Measurements from ENCODE around the gene CACHD1. TPM values are rescaled to one million over a fixed set of nuclear protein-coding genes. Genes with fewer than 3 reads are reported as not detected.
A peak's percentile ranks its signal among the peaks of the same experiment; 100 is the strongest.

CACHD1 gene
- total and polyA plus RNA-seq, 2 of the 8 experiments (the other 6 are each of a cell fraction or from before 2014, with no cell fraction given) = 22.2 to 42.5 TPM

GRCh38 chr1:64659478-64660138, 189.7 kb downstream of the CACHD1 start:
- no peak overlapping the region for H2AFZ ChIP-seq (ENCODE audit: low read length)
- POLR2A ChIA-PET (ENCODE audit: partially characterized antibody) = no interaction called here
- H3K4ac ChIP-seq (replicated peaks; ENCODE audit: insufficient read length, low read depth, low read length) = no peak overlapping the region
- no peak overlapping the region for H2BK120ac ChIP-seq (replicated peaks; ENCODE audit: low read depth, low read length)
- H3K79me1 ChIP-seq (ENCODE audit: low read depth, low read length) = no peaks in the 10 kb centered on the region
- H3K79me2 ChIP-seq (ENCODE audit: control insufficient read depth in 1 of 2, insufficient read depth in 2 of 2, low read length in 2 of 2) = no peaks in the 10 kb centered on the region
- WGBS, 2 experiments (ENCODE audit: extremely low coverage in 1 of 2, insufficient coverage in 1 of 2, insufficient read length in 1 of 2, insufficient replicate concordance in 2 of 2, low coverage in 1 of 2, low lambda C conversion rate in 2 of 2, missing lambda C conversion rate in 1 of 2) = 86% methylated on average over 6 of the region's 6 CpGs; no CpG with 5 or more reads in 1 of the 2 experiments
- H2BK15ac ChIP-seq (ENCODE audit: low read length) = no peak overlapping the region
- H3K23ac ChIP-seq (ENCODE audit: insufficient read length) = no peak overlapping the region
- no peaks in the 10 kb centered on the region for H3K23me2 ChIP-seq (ENCODE audit: low read depth, low read length)
- H3K4me3 ChIP-seq (ENCODE audit: extremely low read depth in 1 of 4, insufficient read depth in 2 of 4, low read depth in 3 of 4, low read length in 4 of 4) = no peak overlapping the region
- no peaks in the 10 kb centered on the region for H3K9me3 ChIP-seq (ENCODE audit: insufficient read depth in 2 of 2, low read depth in 1 of 2, low read length in 1 of 2)
- no peak overlapping the region for H4K5ac ChIP-seq (ENCODE audit: insufficient read length, low read depth, low read length)
- no peak overlapping the region for H4K8ac ChIP-seq (ENCODE audit: extremely low read depth, insufficient read depth, low read length)
- H3K36me3 ChIP-seq (ENCODE audit: control insufficient read depth in 2 of 4, insufficient read depth in 4 of 4, low read length in 3 of 4) = peaks cover 7 to 94% (median 33%) of the 10 kb centered on the region in 4 experiments
- DNase-seq (ENCODE audit: low read depth in 1 of 2, low spot score in 2 of 2) (no peak), FAIRE-seq (peak; percentile 36)
- H3K9ac ChIP-seq (replicated peaks in 1 of 4; ENCODE audit: extremely low read depth in 1 of 4, low read depth in 3 of 4, low read length in 3 of 4) = no peak overlapping the region
- H3K27me3 ChIP-seq (replicated peaks in 1 of 4; ENCODE audit: control insufficient read depth in 3 of 4, extremely low read depth in 1 of 4, insufficient read depth in 3 of 4, low read length in 3 of 4) = no peaks in the 10 kb centered on the region
- no peak overlapping the region for H3K14ac ChIP-seq (ENCODE audit: insufficient read length)
- H3K27ac ChIP-seq (ENCODE audit: low read depth, low read length) = no peak overlapping the region
- H2BK5ac ChIP-seq (ENCODE audit: low read depth, low read length) = no peak overlapping the region
- no peak overlapping the region for H3K4me2 ChIP-seq (ENCODE audit: insufficient read depth in 1 of 2, low read depth in 2 of 2, low read length in 2 of 2)
- no peak overlapping the region for H4K91ac ChIP-seq (replicated peaks; ENCODE audit: insufficient read length, low read length)
- H3K18ac ChIP-seq (ENCODE audit: extremely low read depth, low read length) = no peak overlapping the region
- no peak overlapping the region for H2BK12ac ChIP-seq (ENCODE audit: low read depth, low read length)
- peaks cover 0 to 2% of the 10 kb centered on the region in 2 experiments for H4K20me1 ChIP-seq (replicated peaks in 1 of 2; ENCODE audit: control insufficient read depth in 1 of 2, insufficient read depth in 2 of 2, low read length in 2 of 2)
- no peak overlapping the region for H3K56ac ChIP-seq (replicated peaks; ENCODE audit: insufficient read length, low read depth, low read length)
- peaks cover 0 to 2% (median 0%) of the 10 kb centered on the region in 4 experiments; a peak in 1 of 7 replicates for H3K4me1 ChIP-seq (replicated peaks in 1 of 4; ENCODE audit: control insufficient read depth in 3 of 4, insufficient read depth in 4 of 4, low read length in 3 of 4)
- H2BK20ac ChIP-seq (ENCODE audit: low read length) = no peak overlapping the region
- CTCF ChIA-PET (ENCODE audit: partially characterized antibody) = interaction anchor here (1.2 to 8.6 kb wide), 2 partner anchors 16 kb away, joined by 3 to 72 read pairs; no protein-coding TSS in a partner anchor
- H2AK5ac ChIP-seq (ENCODE audit: low read depth, low read length) = no peak overlapping the region
- no peak for TF ChIP-seq ZNF274 (IDR thresholded peaks at IDR 0.05; ENCODE audit: borderline replicate concordance, extremely low read depth, low read length)
- no peak for TF ChIP-seq RXRA (IDR thresholded peaks at IDR 0.05; ENCODE audit: insufficient read depth, low read depth, low read length)
- no peak for TF ChIP-seq RAD21 (IDR thresholded peaks at IDR 0.05 in 1 of 2, conservative IDR thresholded peaks at IDR 0.05 in 1 of 2; ENCODE audit: low read depth in 2 of 2, low read length in 2 of 2)
- TF ChIP-seq SP1 (IDR thresholded peaks at IDR 0.05; ENCODE audit: low read depth, low read length) = no peak
- no peak for TF ChIP-seq SUZ12 (IDR thresholded peaks at IDR 0.05; ENCODE audit: low read length)
- TF ChIP-seq MAFK (IDR thresholded peaks at IDR 0.05; ENCODE audit: low read depth, low read length) = no peak
- no peak for TF ChIP-seq GABPA (IDR thresholded peaks at IDR 0.05; ENCODE audit: borderline replicate concordance, insufficient read depth, low read length)
- TF ChIP-seq ATF2 (IDR thresholded peaks at IDR 0.05; ENCODE audit: low read length) = no peak
- no peak for TF ChIP-seq KDM5A (IDR thresholded peaks at IDR 0.05; ENCODE audit: low read length)
- TF ChIP-seq CBX8 (IDR thresholded peaks at IDR 0.05; ENCODE audit: borderline replicate concordance, low read depth, low read length) = no peak
- TF ChIP-seq FOSL1 (IDR thresholded peaks at IDR 0.05; ENCODE audit: insufficient read depth, low read depth, low read length) = no peak

All from H1 (cell line).